DND-41 (cell line): ENCODE measurements around the gene AHRR.

Source experiments
- ATAC-seq: fragments of 200-7000 bp; cut with Tn5 transposase; 3 replicates; pipeline ENCODE4 v1.9.1; 2021; ENCODE audit warnings: low read depth; ENCODE audit not compliant: insufficient read depth
- DNase-seq: peaks from one replicate; pipeline ENCODE4 v3.0.0-alpha.2; 2020
- H2AFZ ChIP-seq: 2 replicates; pipeline ENCODE4 v1.6.0; 2012; ENCODE audit warnings: low read depth, low read length
- H3K27ac ChIP-seq: 2 replicates; pipeline ENCODE4 v1.5.1; 2012; ENCODE audit warnings: low read length, inconsistent platforms
- H3K27me3 ChIP-seq: fragments of 200-600 bp; sonication (generic); 2 replicates; pipeline ENCODE4 v1.6.0; 2012; ENCODE audit warnings: low read length, mild to moderate bottlenecking, inconsistent platforms; ENCODE audit not compliant: insufficient read depth, poor library complexity
- H3K36me3 ChIP-seq: 2 replicates; pipeline ENCODE4 v1.5.1; 2012; ENCODE audit warnings: low read length, inconsistent platforms; ENCODE audit not compliant: insufficient read depth
- H3K4me1 ChIP-seq: 2 replicates; pipeline ENCODE4 v1.5.1; 2012; ENCODE audit warnings: mild to moderate bottlenecking, low read length; ENCODE audit not compliant: insufficient read depth
- H3K4me2 ChIP-seq: 2 replicates; pipeline ENCODE4 v1.6.0; 2012; ENCODE audit warnings: mild to moderate bottlenecking, moderate library complexity, low read length, inconsistent platforms; ENCODE audit not compliant: insufficient read depth
- H3K4me3 ChIP-seq, 2 experiments: fragments of 200-600 bp in 1 of 2; shearing (Covaris generic) in 1 of 2; 2 replicates each; pipeline ENCODE4 v1.5.1; 2012 to 2016; ENCODE audit warnings: inconsistent platforms in 2 of 2, low read length in 2 of 2, mild to moderate bottlenecking in 2 of 2, low read depth in 1 of 2, moderate library complexity in 1 of 2
- H3K79me2 ChIP-seq: 2 replicates; pipeline ENCODE4 v1.6.0; 2012; ENCODE audit warnings: low read length, inconsistent platforms; ENCODE audit not compliant: insufficient read depth
- H3K9ac ChIP-seq: 2 replicates; pipeline ENCODE4 v1.6.0; 2012; ENCODE audit warnings: low read depth, mild to moderate bottlenecking, inconsistent platforms, low read length, moderate library complexity
- H3K9me3 ChIP-seq: 2 replicates; pipeline ENCODE4 v1.5.1; 2012; ENCODE audit warnings: low read length, moderate library complexity, mild to moderate bottlenecking, inconsistent platforms; ENCODE audit not compliant: insufficient read depth, severe bottlenecking
- H4K20me1 ChIP-seq: 2 replicates; pipeline ENCODE4 v1.6.0; 2012; ENCODE audit warnings: low read length; ENCODE audit not compliant: insufficient read depth
- EZH2 ChIP-seq: IDR thresholded peaks from 3 replicates; pipeline ENCODE4 v1.6.1; 2012; ENCODE audit warnings: borderline replicate concordance, low read depth, mild to moderate bottlenecking, moderate library complexity, low read length, inconsistent platforms; ENCODE audit not compliant: severe bottlenecking
- TF ChIP-seq, protein P1 (sequence below): IDR thresholded peaks from 2 replicates; pipeline ENCODE4 v1.5.1; 2012; ENCODE audit warnings: borderline replicate concordance, low read length, moderate library complexity, mild to moderate bottlenecking; ENCODE audit not compliant: poor library complexity, severe bottlenecking; ENCODE audit errors: extremely low read depth

AHRR gene

DNA sequence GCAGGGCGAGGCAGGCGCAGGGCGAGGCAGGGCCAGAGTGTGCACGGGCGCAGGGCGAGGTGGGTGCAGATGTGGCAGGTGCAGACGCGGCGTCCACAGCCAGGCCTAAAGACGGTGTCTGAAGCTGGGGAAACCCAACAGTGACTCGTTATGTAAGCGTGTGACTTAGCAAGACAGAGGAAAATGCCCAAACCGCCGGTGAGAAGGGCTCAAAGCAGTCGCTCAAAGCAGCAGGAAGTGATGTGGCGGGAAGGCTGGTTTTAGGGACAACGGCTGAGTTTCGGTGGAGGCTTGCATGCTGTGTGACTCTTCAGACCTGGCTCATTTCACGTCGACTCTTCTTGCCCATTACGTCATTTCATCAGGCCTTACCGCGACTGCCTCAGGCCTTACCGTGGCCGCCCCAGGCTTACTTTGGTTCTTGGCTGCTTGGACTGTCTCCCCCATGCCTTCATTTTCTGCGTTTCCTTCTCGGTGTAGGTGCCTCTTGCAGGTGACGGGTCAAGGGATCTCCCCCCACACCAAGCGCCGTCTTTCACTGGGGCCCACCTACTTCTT, 71.0 kb downstream of the AHRR start:
- peak overlapping the region; percentile 69 for H2AFZ ChIP-seq
- ATAC-seq (peak; percentile 90), DNase-seq (peak; percentile 93)
- no peaks in the 10 kb centered on the region for H4K20me1 ChIP-seq
- peak overlapping the region; percentile 64 for H3K9ac ChIP-seq
- no peaks in the 10 kb centered on the region for H3K27me3 ChIP-seq
- H3K4me3 ChIP-seq = peak overlapping the region in 1 of 2 experiments; percentile 50; a peak in 2 of 4 replicates
- peak overlapping the region; percentile 94 for H3K27ac ChIP-seq
- peaks cover 16% of the 10 kb centered on the region for H3K79me2 ChIP-seq
- peak overlapping the region; percentile 69 for H3K4me2 ChIP-seq
- no peaks in the 10 kb centered on the region for H3K36me3 ChIP-seq
- H3K9me3 ChIP-seq = no peaks in the 10 kb centered on the region
- no peak for TF ChIP-seq EZH2
- TF ChIP-seq, protein P1, sequence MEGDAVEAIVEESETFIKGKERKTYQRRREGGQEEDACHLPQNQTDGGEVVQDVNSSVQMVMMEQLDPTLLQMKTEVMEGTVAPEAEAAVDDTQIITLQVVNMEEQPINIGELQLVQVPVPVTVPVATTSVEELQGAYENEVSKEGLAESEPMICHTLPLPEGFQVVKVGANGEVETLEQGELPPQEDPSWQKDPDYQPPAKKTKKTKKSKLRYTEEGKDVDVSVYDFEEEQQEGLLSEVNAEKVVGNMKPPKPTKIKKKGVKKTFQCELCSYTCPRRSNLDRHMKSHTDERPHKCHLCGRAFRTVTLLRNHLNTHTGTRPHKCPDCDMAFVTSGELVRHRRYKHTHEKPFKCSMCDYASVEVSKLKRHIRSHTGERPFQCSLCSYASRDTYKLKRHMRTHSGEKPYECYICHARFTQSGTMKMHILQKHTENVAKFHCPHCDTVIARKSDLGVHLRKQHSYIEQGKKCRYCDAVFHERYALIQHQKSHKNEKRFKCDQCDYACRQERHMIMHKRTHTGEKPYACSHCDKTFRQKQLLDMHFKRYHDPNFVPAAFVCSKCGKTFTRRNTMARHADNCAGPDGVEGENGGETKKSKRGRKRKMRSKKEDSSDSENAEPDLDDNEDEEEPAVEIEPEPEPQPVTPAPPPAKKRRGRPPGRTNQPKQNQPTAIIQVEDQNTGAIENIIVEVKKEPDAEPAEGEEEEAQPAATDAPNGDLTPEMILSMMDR = no peak
- peaks cover 41% of the 10 kb centered on the region for H3K4me1 ChIP-seq

DNA sequence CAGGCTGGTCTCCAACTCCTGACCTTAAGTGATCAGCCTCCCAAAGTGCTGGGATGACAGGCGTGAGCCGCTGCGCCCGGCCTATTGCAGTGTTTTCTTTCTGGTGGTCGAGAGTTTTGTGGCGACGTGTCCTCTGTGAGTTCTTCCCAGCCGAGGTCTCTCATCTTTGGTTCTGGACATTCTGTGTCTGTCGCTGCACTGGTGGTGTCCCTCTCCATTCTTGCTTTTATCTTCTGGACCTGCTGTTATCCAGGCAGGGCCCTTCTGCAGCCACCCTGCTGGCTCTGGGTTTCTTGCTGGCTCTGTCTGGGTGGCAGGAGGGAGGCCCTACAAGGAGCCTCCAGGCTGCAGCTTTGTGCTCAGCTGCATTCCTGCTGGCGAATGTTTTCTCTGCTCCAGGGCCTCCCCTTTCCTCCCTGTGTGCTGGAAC, 72.3 kb downstream of the AHRR start:
- Histone ChIP-seq H3K79me2 (peaks cover 16% of the 10 kb centered on the region), H3K36me3 (no peaks in the 10 kb centered on the region), H3K27ac (peak overlapping the region; percentile 94), H3K4me2 (peak overlapping the region; percentile 69), H3K4me3 (peak overlapping the region in 1 of 2 experiments; percentile 50; a peak in 1 of 4 replicates), H2AFZ (0 out of 2 replicates have a peak overlapping the region, but pooled peaks have one; percentile 8), H4K20me1 (no peaks in the 10 kb centered on the region), H3K27me3 (no peaks in the 10 kb centered on the region), H3K9me3 (no peaks in the 10 kb centered on the region), H3K9ac (peak overlapping the region; percentile 64), H3K4me1 (peaks cover 41% of the 10 kb centered on the region)
- TF ChIP-seq, protein P1 = no peak
- no peak for TF ChIP-seq EZH2
- ATAC-seq (no peak), DNase-seq (peak; percentile 33)

DNA sequence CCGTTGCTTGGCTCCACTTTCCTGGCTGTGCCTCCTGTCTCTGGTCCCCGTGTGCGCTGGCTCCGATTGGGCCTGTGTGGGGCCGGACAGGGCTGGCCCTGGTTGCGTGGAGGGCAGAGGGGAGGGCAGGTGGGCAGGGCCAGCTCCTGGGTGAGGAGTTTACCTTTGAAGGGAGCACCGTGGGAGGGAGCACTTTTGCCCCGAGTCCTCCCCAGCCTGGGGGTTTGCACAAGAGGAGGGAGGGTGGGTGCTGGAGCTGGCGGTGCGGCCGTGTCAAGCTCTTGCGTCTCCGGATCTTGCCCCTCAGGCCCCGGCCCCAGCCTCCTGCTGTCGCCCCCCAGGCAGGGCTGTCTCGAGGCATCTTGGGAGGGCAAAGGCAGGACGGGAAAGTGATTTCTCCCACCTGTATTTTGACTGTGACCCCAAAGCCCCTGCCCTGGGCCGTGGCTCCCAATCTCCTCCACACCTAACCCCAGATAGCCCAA, 73.2 kb downstream of the AHRR start:
- Histone ChIP-seq H3K9ac (peak overlapping the region; percentile 64), H3K27ac (peak overlapping the region; percentile 83), H3K4me2 (peak overlapping the region; percentile 52), H3K27me3 (no peaks in the 10 kb centered on the region), H3K9me3 (no peaks in the 10 kb centered on the region), H4K20me1 (no peaks in the 10 kb centered on the region), H2AFZ (no peak overlapping the region), H3K4me1 (peaks cover 41% of the 10 kb centered on the region), H3K36me3 (no peaks in the 10 kb centered on the region), H3K79me2 (peaks cover 16% of the 10 kb centered on the region), H3K4me3 (peak overlapping the region in 1 of 2 experiments; percentile 9; a peak in 1 of 4 replicates)
- TF ChIP-seq, protein P1 = no peak
- TF ChIP-seq EZH2 = no peak
- ATAC-seq (no peak), DNase-seq (no peak)
